ENCODE data around the gene USP54. TPM values are rescaled to one million over a fixed set of nuclear protein-coding genes. Genes with fewer than 3 reads are reported as not detected.

USP54 gene
- total RNA-seq, 4 donors from 2014 or later = 10.6 to 73.7 (median 40.5) TPM

DNA sequence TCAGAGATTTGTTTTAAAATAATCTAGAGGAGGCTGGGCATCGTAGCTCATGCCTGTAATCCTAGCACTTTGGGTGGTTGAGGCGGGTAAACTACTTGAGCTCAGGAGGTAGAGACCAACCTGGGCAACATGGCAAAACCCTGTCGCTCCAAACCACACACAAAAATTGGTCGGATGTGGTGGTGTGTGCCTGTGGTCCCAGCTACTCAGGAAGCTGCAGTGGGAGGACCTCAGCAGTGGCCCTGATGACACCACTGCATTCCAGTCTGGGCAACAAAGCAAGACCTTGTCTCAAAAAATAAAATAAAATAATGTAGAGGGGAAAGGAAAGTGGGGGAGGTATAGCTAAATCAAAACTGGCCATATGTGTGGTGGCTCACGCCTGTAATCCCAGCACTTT is 81.4 kb downstream of the USP54 start:
- intact Hi-C loops (cut with DNase I; ENCODE audit: low total_unique reads) = no loop called here
- TF ChIP-seq, protein P1, sequence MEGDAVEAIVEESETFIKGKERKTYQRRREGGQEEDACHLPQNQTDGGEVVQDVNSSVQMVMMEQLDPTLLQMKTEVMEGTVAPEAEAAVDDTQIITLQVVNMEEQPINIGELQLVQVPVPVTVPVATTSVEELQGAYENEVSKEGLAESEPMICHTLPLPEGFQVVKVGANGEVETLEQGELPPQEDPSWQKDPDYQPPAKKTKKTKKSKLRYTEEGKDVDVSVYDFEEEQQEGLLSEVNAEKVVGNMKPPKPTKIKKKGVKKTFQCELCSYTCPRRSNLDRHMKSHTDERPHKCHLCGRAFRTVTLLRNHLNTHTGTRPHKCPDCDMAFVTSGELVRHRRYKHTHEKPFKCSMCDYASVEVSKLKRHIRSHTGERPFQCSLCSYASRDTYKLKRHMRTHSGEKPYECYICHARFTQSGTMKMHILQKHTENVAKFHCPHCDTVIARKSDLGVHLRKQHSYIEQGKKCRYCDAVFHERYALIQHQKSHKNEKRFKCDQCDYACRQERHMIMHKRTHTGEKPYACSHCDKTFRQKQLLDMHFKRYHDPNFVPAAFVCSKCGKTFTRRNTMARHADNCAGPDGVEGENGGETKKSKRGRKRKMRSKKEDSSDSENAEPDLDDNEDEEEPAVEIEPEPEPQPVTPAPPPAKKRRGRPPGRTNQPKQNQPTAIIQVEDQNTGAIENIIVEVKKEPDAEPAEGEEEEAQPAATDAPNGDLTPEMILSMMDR (IDR thresholded peaks at IDR 0.05) = no peak
- TF ChIP-seq POLR2A (IDR thresholded peaks at IDR 0.05) = no peak
- Histone ChIP-seq H3K27ac (no peak overlapping the region), H3K27me3 (no peaks in the 10 kb centered on the region), H3K4me3 (no peak overlapping the region), H3K9me3 (no peaks in the 10 kb centered on the region), H3K4me1 (no peaks in the 10 kb centered on the region), H3K36me3 (no peaks in the 10 kb centered on the region)
- no peak for DNase-seq

DNA sequence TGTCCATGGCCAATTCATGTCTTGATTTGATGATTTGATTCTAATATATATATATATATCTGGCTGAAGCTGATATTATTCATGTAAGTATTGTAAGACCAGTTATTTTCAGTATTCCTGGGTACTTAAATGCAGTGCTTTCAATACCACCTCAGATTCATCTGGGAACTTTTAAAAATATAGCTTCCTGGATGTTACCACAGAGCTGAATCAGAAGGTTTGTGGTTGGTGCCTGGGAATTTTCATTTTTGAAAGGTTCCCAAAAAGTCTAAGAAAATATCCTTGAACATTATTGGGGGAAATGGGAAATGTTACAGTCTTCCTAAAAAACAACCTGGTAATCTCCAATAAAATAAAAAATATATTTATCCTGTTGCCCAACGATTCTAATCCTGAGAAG is 84.7 kb downstream of the USP54 start:
- no peaks in the 10 kb centered on the region for H3K36me3 ChIP-seq
- no peaks in the 10 kb centered on the region for H3K27me3 ChIP-seq

DNA sequence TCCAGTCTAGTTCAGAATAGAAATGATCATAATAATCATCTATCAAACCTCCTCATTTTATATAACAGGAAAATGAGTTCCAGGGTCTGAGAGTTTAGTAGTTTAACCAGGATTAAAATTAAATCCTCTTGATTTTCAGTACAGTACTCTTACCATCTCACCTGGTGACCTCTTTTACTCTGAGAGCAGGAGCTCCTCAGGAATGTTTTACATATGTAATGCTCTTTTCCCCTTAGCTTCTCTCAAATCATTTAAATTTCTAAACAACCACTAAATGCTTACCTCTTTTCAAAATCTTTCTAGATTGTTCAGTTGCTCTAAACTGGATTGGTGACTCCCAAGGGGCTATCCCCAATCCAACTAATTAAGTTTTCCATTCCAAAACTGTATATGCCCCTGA is 85.1 kb downstream of the USP54 start:
- Histone ChIP-seq H3K36me3 (no peaks in the 10 kb centered on the region), H3K4me3 (no peak overlapping the region), H3K4me1 (no peaks in the 10 kb centered on the region), H3K27ac (no peak overlapping the region), H3K9me3 (no peaks in the 10 kb centered on the region), H3K27me3 (no peaks in the 10 kb centered on the region)
- intact Hi-C loops (cut with DNase I; ENCODE audit: low total_unique reads) = no loop called here
- TF ChIP-seq, protein P1 (IDR thresholded peaks at IDR 0.05) = no peak
- TF ChIP-seq POLR2A (IDR thresholded peaks at IDR 0.05) = no peak
- DNase-seq = no peak

More for the DNA sequence above, 84.7 kb downstream of the USP54 start:
- no peaks in the 10 kb centered on the region for H3K9me3 ChIP-seq
- DNase-seq = no peak
- H3K27ac ChIP-seq = no peak overlapping the region
- no peak overlapping the region for H3K4me3 ChIP-seq
- intact Hi-C loops (cut with DNase I; ENCODE audit: low total_unique reads) = no loop called here
- TF ChIP-seq, protein P1 (IDR thresholded peaks at IDR 0.05) = no peak
- no peak for TF ChIP-seq POLR2A (IDR thresholded peaks at IDR 0.05)
- no peaks in the 10 kb centered on the region for H3K4me1 ChIP-seq

DNA sequence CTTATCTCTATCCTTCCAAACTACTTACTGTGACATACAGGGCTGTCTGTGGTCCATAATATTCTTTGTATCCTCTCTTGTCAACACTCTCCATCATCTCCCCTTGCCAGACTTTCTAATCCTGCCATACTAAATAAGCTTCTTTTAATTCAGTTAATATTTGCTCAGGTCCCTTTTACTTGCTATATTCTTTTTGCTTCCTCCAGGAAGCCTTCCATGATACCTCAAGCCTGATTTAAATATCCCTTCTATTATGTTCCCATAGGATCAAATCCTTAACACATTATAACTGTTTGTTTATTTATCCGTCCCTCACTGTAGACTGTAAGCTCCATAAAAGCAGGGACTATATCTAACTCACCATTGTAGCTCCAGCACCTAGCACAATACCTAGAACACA is 88.1 kb downstream of the USP54 start:
- intact Hi-C loops (cut with DNase I; ENCODE audit: low total_unique reads) = no loop called here
- no peak for DNase-seq

DNA sequence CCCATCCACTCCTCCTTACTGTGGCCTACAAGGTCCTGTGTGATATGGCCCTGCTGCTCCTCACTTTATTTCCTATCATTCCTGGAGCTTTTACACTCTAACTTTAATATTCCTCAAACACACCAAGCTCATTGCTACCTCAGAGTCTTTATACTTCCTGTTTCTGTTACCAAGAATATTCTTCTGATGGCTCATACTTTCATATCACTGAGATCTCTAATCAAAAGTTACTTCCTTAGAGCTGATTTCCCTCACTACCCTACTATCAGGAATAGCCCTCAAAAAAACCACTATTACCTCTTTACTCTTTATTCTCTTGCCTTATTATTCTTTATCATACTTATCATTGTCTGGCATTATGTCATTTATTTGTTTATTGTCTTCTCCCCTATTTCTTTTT is 89.5 kb downstream of the USP54 start:
- DNase-seq = no peak
- no peaks in the 10 kb centered on the region for H3K36me3 ChIP-seq
- H3K9me3 ChIP-seq = no peaks in the 10 kb centered on the region
- no peaks in the 10 kb centered on the region for H3K27me3 ChIP-seq
- TF ChIP-seq, protein P1 (IDR thresholded peaks at IDR 0.05) = no peak
- TF ChIP-seq POLR2A (IDR thresholded peaks at IDR 0.05) = no peak
- no peaks in the 10 kb centered on the region for H3K4me1 ChIP-seq
- no peak overlapping the region for H3K4me3 ChIP-seq
- intact Hi-C loops (cut with DNase I; ENCODE audit: low total_unique reads) = no loop called here
- no peak overlapping the region for H3K27ac ChIP-seq

More for the DNA sequence above, 88.1 kb downstream of the USP54 start:
- Histone ChIP-seq H3K4me1 (no peaks in the 10 kb centered on the region), H3K4me3 (no peak overlapping the region), H3K27me3 (no peaks in the 10 kb centered on the region), H3K27ac (no peak overlapping the region), H3K9me3 (no peaks in the 10 kb centered on the region), H3K36me3 (no peaks in the 10 kb centered on the region)
- no peak for TF ChIP-seq POLR2A (IDR thresholded peaks at IDR 0.05)
- TF ChIP-seq, protein P1 (IDR thresholded peaks at IDR 0.05) = no peak

Data from uterus (tissue), 4 donors.